AG09309 (cell line): ENCODE results near the gene RABL2A.
"Not testable (repeated sequence)": the region's sequence is repeated elsewhere in the genome, so short reads cannot be mapped to it uniquely, and the experiment has no call there.

Experiments used
- DNase-seq: peaks from one replicate; pipeline ENCODE4 v3.0.0-alpha.2; 2010; ENCODE audit warnings: low read depth
- H3K4me3 ChIP-seq: 2 replicates; pipeline ENCODE4 v1.5.1; 2011; ENCODE audit warnings: mild to moderate bottlenecking, low read depth, low read length, moderate library complexity; ENCODE audit not compliant: control insufficient read depth
- CTCF ChIP-seq: IDR thresholded peaks from 2 replicates; pipeline ENCODE4 v1.5.1; 2011; ENCODE audit warnings: mild to moderate bottlenecking, low read depth, low read length, inconsistent platforms; ENCODE audit not compliant: insufficient read depth, control insufficient read depth; ENCODE audit errors: missing control alignments

RABL2A gene

GRCh38 chr2:113602869-113603466 lies 24.1 kb upstream of the RABL2A start:
- H3K4me3 ChIP-seq: peak overlapping the region; percentile 96
- no peak for DNase-seq
- TF ChIP-seq CTCF: no peak

GRCh38 chr2:113603467-113604084 lies 23.5 kb upstream of the RABL2A start:
- DNase-seq: peak; percentile 66
- H3K4me3 ChIP-seq: peak overlapping the region; percentile 96

GRCh38 chr2:113604085-113604477 lies 23.0 kb upstream of the RABL2A start:
- peak; percentile 82 for DNase-seq
- TF ChIP-seq CTCF: peak; percentile 96
- H3K4me3 ChIP-seq: peak overlapping the region; percentile 48

- not testable (repeated sequence) for H3K4me3 ChIP-seq, DNase-seq
Observed at GRCh38 chr2:113604661-113605060, 22.4 kb upstream of the RABL2A start.

GRCh38 chr2:113606036-113606435 lies 21.0 kb upstream of the RABL2A start:
- H3K4me3 ChIP-seq, DNase-seq: not testable (repeated sequence)

- DNase-seq, H3K4me3 ChIP-seq: not testable (repeated sequence)
Observed at GRCh38 chr2:113609822-113610221, 17.2 kb upstream of the RABL2A start.

GRCh38 chr2:113621002-113621401 lies 6.1 kb upstream of the RABL2A start:
- not testable (repeated sequence) for H3K4me3 ChIP-seq, DNase-seq

- H3K4me3 ChIP-seq, DNase-seq: not testable (repeated sequence)
Observed at GRCh38 chr2:113625906-113626305, 1.2 kb upstream of the RABL2A start.

- not testable (repeated sequence) for DNase-seq, H3K4me3 ChIP-seq
Observed at GRCh38 chr2:113632849-113633345, 5.8 kb downstream of the RABL2A start.

GRCh38 chr2:113635358-113635757 lies 8.3 kb downstream of the RABL2A start:
- DNase-seq, H3K4me3 ChIP-seq: not testable (repeated sequence)

- H3K4me3 ChIP-seq: not testable (repeated sequence)
Observed at GRCh38 chr2:113636226-113636625, 9.2 kb downstream of the RABL2A start.

GRCh38 chr2:113638084-113638483 lies 11.0 kb downstream of the RABL2A start:
- DNase-seq, H3K4me3 ChIP-seq: not testable (repeated sequence)

More at GRCh38 chr2:113636226-113636625, 9.2 kb downstream of the RABL2A start:
- not testable (repeated sequence) for DNase-seq

GRCh38 chr2:113646217-113646616 lies 19.2 kb downstream of the RABL2A start:
- not testable (repeated sequence) for H3K4me3 ChIP-seq, DNase-seq

GRCh38 chr2:113650834-113651815 lies 24.1 kb downstream of the RABL2A start:
- not testable (repeated sequence) for H3K4me3 ChIP-seq, DNase-seq

- DNase-seq, H3K4me3 ChIP-seq: not testable (repeated sequence)
Observed at GRCh38 chr2:113652599-113652998, 25.5 kb downstream of the RABL2A start.

GRCh38 chr2:113656031-113656624 lies 29.1 kb downstream of the RABL2A start:
- H3K4me3 ChIP-seq, DNase-seq: not testable (repeated sequence)
